Measurements from ENCODE around the gene SURF6. TPM values are rescaled to one million over a fixed set of nuclear protein-coding genes. Genes with fewer than 3 reads are reported as not detected.
"Not testable (repeated sequence)": the region's sequence is repeated elsewhere in the genome, so short reads cannot be mapped to it uniquely, and the experiment has no call there.

Gene SURF6
- total RNA-seq, 2 donors from 2014 or later, result 20.8 to 37.9 TPM

DNA sequence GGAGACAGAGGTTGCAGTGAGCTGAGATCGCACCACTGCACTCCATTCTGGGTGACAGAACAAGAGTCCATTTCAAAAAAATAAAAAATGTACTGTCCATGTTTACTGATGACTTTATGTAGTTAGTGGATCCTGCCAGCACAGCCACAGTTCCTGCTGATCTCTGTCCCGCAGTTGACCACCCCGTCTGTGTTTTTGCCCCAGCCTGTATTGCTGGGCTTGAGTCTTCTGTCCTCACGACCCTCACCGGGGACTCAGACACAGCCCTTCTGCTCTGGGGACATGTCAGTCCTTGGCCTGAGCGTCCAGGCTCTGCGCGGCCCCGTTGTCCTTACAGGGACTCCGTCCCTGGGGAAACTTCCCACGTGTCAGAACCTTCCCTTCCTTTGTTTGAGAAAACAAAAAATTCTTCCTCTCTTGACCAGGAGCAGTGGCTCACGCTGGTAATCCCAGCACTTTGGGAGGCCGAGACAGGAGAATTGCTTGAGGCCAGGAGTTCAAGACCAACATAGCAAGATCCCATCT is 14.5 kb downstream of the SURF6 start:
- no peak overlapping the region for H3K27ac ChIP-seq
- intact Hi-C loops (cut with DNase I), result loop anchor here (10.0 kb wide), 1 partner anchor 137 kb away; no protein-coding TSS in a partner anchor
- DNase-seq, result no peak
- no peaks in the 10 kb centered on the region for H3K9me3 ChIP-seq
- no peak overlapping the region for H3K4me3 ChIP-seq
- 74 to 78% methylated on average over 13 of the region's 13 CpGs for WGBS, 2 donors
- ATAC-seq, result no peak
- H3K27me3 ChIP-seq, result no peaks in the 10 kb centered on the region
- TF ChIP-seq, protein P1, sequence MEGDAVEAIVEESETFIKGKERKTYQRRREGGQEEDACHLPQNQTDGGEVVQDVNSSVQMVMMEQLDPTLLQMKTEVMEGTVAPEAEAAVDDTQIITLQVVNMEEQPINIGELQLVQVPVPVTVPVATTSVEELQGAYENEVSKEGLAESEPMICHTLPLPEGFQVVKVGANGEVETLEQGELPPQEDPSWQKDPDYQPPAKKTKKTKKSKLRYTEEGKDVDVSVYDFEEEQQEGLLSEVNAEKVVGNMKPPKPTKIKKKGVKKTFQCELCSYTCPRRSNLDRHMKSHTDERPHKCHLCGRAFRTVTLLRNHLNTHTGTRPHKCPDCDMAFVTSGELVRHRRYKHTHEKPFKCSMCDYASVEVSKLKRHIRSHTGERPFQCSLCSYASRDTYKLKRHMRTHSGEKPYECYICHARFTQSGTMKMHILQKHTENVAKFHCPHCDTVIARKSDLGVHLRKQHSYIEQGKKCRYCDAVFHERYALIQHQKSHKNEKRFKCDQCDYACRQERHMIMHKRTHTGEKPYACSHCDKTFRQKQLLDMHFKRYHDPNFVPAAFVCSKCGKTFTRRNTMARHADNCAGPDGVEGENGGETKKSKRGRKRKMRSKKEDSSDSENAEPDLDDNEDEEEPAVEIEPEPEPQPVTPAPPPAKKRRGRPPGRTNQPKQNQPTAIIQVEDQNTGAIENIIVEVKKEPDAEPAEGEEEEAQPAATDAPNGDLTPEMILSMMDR (IDR thresholded peaks at IDR 0.05), result no peak
- TF ChIP-seq POLR2A (IDR thresholded peaks at IDR 0.05), result no peak
- H3K4me1 ChIP-seq, result no peaks in the 10 kb centered on the region
- H3K36me3 ChIP-seq (replicated peaks in 1 of 2; ENCODE audit: insufficient read depth in 1 of 2, low read depth in 2 of 2), result no peaks in the 10 kb centered on the region

DNA sequence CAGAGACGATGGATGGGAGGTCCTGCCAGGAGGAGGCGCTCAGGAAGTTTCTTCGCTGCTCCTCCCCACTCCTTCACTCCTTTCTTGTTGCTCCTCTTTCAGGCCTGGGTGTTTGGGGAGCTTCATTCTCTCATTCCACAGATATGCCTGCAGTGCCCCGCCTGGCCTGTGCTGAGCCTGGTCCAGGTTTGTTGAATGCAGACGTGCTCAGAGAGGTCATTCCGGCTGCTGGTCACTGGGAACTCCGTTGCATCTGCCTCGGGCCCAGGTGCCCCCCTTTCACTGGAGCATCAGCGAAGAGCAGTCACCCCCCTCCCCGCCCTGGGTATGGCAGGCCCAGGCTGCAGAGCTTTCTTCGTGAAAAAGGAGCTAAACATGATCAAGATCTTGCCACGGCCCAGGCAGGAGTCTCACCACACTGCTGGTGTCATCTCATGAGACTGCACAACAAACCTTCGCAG is 15.5 kb downstream of the SURF6 start:
- DNase-seq, result no peak

DNA sequence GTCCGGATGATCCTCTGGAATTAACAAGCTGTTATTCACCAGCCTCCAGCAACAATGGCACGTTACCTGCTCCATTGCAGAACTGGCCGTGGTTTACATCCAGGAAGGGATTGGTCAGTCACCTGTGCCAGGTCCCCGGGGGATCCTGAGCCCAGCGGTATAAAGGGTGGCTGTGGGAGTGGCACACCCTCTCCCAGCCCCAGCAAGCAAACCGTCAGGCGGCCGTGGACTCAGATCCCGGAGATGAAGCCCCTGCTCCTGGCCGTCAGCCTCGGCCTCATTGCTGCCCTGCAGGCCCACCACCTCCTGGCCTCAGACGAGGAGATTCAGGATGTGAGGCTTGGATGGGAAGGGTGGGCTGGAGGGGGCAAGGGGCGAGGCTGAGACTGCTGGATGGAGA is 18.4 kb downstream of the SURF6 start:
- H3K36me3 ChIP-seq (replicated peaks in 1 of 2; ENCODE audit: insufficient read depth in 1 of 2, low read depth in 2 of 2); intact Hi-C loops (cut with DNase I); H3K4me1 ChIP-seq; H3K27me3 ChIP-seq; H3K27ac ChIP-seq; H3K4me3 ChIP-seq; H3K9me3 ChIP-seq; ATAC-seq; DNase-seq: not testable (repeated sequence)
- 68 to 72% methylated on average over 6 to 12 of the region's 13 CpGs for WGBS, 2 donors

More for the DNA sequence above, 15.5 kb downstream of the SURF6 start:
- no peak for TF ChIP-seq POLR2A (IDR thresholded peaks at IDR 0.05)
- TF ChIP-seq, protein P1 (IDR thresholded peaks at IDR 0.05), result no peak
- Histone ChIP-seq H3K27ac (no peak overlapping the region), H3K4me3 (no peak overlapping the region), H3K27me3 (no peaks in the 10 kb centered on the region), H3K9me3 (no peaks in the 10 kb centered on the region), H3K36me3 (replicated peaks in 1 of 2; ENCODE audit: insufficient read depth in 1 of 2, low read depth in 2 of 2) (no peaks in the 10 kb centered on the region), H3K4me1 (no peaks in the 10 kb centered on the region)
- ATAC-seq, result no peak
- intact Hi-C loops (cut with DNase I), result loop anchor here (10.0 kb wide), 1 partner anchor 136 kb away; no protein-coding TSS in a partner anchor
- WGBS, 2 donors, result 73 to 77% methylated on average over 12 to 13 of the region's 13 CpGs

DNA sequence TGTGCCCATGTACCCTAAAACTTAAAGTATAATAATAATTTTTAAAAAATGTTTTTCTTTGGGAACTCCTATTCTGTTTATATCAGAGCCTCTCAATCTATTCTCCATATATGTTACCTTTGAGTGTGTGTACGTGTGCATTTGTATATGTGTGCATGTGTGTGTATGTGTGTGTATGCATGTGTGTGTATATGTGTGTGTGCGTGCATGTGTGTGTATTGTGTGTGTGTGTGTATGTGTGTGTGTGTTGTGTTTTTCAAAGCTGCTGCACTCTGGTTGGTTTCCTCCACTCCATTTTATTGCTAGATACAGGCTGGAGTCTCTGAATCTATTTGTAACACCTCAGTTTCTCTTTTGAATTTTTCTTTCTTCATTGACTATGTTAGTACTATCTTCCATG is 20.0 kb downstream of the SURF6 start:
- no peaks in the 10 kb centered on the region for H3K9me3 ChIP-seq
- no peaks in the 10 kb centered on the region for H3K36me3 ChIP-seq (replicated peaks in 1 of 2; ENCODE audit: insufficient read depth in 1 of 2, low read depth in 2 of 2)
- TF ChIP-seq, protein P1 (IDR thresholded peaks at IDR 0.05), result no peak
- TF ChIP-seq POLR2A (IDR thresholded peaks at IDR 0.05), result no peak
- no peak overlapping the region for H3K27ac ChIP-seq
- no peak for DNase-seq
- H3K4me3 ChIP-seq, result no peak overlapping the region
- 47 to 57% methylated on average over 2 of the region's 2 CpGs for WGBS, 2 donors
- no peak for ATAC-seq
- intact Hi-C loops (cut with DNase I), result no loop called here
- no peaks in the 10 kb centered on the region for H3K4me1 ChIP-seq
- no peaks in the 10 kb centered on the region for H3K27me3 ChIP-seq

DNA sequence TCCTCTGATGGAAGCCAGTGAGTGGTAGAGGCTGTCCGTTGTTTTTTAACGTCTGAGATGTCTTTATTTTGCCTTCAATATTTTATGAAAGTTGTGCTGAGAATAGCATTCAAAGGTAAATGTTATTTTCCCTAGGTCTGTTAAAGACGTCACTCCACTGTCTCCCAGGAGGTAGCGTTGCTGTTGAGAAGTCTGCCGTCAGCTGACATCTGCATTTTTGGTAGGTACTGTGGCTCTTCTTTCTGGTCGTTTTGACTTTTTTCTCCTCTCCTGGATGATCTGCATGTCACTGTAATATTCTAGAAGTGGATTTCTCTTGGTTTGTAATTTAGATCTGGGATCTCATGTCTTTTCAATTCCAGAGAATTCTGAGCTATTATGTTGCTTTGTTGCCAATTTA is 26.4 kb downstream of the SURF6 start:
- intact Hi-C loops (cut with DNase I), result no loop called here
- no peak overlapping the region for H3K27ac ChIP-seq
- no peak overlapping the region for H3K4me3 ChIP-seq
- TF ChIP-seq POLR2A (IDR thresholded peaks at IDR 0.05), result no peak
- TF ChIP-seq, protein P1 (IDR thresholded peaks at IDR 0.05), result no peak
- H3K36me3 ChIP-seq (replicated peaks in 1 of 2; ENCODE audit: insufficient read depth in 1 of 2, low read depth in 2 of 2), result no peaks in the 10 kb centered on the region
- no peaks in the 10 kb centered on the region for H3K9me3 ChIP-seq
- no peaks in the 10 kb centered on the region for H3K27me3 ChIP-seq
- ATAC-seq (no peak), DNase-seq (no peak)
- WGBS, 2 donors, result 71 to 74% methylated on average over 6 of the region's 6 CpGs
- H3K4me1 ChIP-seq, result no peaks in the 10 kb centered on the region

All from body of pancreas (tissue), 4 donors.